ENCODE data around the gene DOC2B.

Gene DOC2B

DNA sequence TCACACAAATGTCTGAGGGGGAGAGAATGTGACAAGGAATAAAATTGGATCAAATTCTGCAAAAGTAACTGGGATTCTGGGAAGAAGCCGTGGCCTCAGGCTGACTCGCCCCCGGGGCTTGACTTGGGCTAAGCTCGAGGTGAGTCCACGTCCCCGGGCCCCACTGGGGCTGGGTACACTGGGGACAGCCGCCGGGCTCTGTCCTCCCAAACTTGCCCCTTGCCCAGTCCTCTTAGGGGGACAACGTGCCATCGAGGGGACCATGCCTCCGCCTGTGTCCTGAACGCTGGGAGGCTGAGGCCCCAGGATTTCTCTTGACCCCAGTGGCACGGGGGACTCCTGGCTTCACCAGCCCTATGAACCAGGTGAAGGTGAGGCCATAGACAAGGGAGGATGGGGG lies 21.1 kb downstream of the DOC2B start:
- DNase-seq: no peak

GRCh38 chr17:159609-160008 lies 21.8 kb downstream of the DOC2B start:
- no peak for DNase-seq

DNA sequence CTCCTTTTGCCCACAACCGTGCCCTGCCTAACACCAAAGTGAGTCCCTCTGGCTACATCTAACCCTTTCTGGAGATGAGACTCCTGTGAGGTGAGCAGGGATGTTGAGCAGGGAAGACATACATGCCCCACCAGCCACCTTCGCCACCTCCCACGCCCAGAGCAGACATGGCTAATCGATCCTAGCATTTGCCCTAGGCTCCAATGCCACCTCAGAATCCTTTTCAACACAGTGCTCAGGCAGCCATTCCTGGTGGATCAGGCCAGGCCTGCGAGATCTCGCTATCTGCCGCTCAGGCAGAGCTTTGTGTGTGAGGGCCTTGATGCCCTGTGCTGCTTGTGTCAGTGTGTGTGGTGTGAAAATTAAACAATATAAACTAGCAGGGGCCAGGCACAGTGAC lies 23.1 kb downstream of the DOC2B start:
- no peak for DNase-seq

DNA sequence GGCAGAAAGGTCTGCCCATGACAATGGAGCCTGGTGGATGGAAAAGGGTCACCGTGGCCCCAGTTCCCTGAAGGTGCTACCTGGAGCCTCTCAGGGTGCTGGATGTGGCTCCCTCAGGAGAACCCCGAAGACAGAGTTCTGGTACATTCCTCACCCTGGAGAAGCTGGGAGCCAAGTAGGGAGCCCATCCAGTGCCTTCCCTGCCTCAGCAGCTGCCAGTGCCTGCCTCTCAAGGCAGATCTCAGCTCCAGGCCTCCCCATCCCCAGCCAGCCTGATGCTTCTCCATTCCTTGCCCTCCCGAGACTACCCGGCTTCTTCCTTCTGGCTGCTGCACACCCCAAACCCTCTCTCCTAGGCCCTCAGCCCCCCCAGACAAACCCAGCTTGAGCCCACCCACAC lies 23.5 kb downstream of the DOC2B start:
- no peak for DNase-seq

DNA sequence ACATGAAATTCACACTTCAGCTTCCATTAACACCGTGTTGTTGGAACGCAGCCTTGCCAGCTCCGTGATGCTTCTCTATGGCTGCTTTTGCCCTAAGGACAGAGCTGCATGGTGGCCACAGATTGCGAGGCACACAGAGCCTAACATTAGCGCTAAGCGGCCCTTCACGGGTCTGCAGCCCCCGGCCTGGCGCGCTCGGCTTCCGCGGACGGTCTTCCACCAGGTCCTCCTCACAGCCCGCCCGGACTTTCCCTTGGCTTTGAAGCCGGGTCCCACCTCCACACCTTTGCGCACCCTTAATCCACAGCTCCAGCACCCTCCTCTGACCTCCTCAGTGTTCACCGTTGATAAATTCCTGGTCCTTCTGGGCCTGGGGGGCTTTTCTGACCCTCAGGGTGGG lies 24.5 kb downstream of the DOC2B start:
- no peak for DNase-seq

GRCh38 chr17:156094-156621 lies 25.3 kb downstream of the DOC2B start:
- DNase-seq: no peak

GRCh38 chr17:155576-155975 lies 25.9 kb downstream of the DOC2B start:
- no peak for DNase-seq

DNA sequence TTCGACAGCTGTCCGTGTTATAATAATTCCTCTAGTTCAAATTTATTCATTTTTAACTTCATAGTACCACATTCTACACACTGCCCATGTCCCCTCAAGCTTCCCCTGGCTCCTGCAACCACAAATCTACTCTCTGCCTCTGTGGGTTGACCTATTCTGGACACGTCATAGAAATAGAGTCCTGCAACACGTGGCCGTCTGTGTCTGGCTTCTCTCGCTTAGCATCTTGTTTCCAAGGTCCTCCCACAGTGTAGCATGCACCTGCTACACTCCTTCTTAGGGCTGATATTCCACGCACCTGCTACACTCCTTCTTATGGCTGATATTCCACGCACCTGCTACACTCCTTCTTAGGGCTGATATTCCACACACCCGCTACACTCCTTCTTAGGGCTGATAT lies 27.6 kb downstream of the DOC2B start:
- DNase-seq: no peak

DNA sequence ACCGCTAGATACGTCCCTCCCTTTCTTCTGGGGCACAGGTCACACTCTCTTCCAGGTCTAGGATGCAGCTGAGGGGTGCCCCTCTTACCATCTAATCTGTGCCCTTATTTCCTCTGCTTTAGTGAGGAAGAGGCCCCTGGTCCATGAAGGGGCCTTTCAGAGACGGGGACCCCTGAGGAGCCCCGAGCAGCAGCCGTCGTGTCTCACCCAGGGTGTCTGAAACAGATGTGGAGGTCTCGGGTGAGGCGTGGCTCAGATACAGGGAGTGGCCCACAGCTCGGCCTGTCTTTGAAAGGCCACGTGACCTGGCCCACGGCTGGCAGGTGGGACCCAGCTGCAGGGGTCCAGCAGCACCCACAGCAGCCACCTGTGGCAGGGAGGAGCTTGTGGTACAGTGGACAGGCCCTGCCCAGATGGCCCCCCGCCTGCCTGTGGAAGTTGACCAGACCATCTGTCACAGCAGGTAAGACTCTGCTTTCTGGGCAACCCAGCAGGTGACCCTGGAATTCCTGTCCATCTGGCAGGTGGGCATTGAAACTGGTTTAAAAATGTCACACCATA lies 28.5 kb downstream of the DOC2B start:
- DNase-seq: no peak

DNA sequence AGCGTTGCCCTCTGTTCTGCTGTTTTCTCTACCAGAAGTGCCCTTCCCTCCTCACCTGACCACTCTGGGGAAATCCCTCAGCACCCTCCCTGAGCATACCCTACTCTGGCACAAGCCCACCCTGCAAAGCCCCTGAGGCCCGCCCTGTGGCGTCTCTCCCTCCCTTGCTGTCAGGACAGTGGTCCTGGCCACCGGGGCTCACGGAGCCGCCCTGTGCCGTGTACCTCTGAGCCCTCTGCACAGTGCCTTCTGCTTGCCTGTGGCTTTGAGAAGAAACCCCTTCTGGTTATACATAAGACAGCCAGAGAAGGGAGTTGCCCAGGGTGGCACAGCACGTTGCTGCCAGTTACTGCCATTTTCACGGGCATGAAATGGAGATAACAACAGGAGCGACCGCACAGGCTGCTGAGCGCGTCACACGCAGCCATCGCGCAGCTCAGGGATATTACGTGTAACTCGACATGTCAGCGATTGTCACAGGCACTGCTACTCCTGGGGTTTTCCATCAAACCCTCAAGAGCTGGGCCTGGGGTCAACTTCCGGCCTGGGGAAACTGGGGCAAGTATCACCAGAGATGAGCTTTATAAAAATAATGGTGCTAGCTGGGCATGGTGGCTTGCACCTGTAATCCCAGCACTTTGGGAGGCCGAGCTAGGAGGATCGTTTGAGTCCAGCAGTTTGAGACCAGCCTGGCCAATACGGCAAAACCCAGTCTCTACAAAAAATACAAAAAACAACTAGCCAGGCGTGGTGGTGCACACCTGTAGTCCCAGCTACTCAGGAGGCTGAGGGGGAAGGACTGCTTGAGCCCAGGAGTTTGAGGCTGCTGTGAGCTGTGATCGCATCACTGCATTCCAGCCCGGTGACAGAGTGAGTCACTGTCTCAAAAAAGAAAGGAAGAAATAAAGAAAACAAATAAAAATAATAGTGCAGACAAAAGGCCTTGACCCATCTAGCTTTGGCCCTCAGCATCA lies 29.3 kb downstream of the DOC2B start:
- no peak for DNase-seq

DNA sequence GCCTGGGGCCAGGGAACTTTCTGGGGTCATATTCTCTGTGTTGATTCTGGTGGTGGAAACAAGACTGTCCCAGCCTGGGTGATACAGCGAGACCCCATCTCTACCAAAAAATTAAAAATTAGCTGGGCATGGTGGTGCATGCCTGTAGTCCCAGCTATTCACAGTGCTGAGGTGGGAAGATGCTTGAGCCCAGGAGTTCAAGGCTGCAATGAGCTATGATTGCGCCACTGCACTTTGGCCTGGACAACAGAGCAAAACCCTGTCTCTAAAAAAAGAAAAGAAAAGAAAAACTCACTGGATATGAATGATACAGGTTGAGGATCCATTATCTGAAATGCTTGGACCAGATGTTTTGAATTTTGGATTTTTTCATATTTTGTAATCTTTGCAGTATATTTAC lies 30.4 kb downstream of the DOC2B start:
- no peak for DNase-seq

DNA sequence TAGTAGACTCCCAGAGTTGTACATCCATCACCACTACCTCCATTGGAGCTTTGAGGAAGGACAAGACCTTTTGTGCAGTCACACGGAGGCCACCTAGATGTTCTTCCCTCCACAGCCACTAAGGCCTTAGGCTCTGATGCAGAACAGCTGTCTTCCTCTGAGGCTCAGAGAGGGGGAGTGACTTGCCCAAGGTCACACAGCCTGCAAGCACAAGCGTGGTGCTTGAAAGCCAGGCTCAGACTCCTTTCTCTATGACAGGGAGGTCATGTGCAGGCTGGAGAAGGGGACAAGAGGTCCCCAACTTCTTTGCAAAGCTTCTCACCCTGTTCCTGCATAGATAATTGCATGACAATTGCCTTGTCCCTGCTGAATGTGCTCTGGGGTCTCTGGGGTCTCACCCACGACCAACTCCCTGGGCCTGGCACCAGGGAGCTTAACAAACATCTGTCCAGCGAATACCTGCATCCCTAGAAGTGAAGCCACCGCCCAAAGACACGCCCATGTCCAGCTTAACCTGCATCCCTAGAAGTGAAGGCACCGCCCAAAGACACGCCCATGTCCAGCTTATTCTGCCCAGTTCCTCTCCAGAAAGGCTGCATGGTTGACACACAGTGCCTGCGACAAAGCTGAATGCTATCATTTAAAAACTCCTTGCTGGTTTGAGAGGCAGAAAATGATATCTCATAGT lies 31.4 kb downstream of the DOC2B start:
- DNase-seq: no peak

GRCh38 chr17:149231-149630 lies 32.2 kb downstream of the DOC2B start:
- no peak for DNase-seq

DNA sequence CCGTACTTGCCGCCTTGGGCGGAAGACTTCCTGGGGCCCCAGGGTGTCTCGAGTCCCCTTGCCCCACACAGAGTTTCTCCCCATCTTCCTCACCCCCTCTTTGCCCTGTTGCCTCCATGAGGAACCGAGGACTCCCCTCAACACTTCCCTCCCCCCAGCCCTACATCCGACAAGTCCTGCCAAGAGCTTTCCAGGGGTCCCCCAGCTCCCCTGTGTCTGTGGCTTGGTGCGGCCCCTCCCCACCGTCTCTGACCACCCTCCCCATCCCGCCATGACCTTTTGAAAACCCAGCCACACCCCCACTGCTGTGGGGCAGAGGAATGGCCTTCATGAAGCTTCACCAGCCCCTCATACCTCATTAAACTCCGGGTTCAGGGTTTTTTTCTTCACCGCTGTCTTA lies 32.7 kb downstream of the DOC2B start:
- DNase-seq: no peak

- DNase-seq: no peak
Measured at GRCh38 chr17:147796-148740, 33.4 kb downstream of the DOC2B start.

- no peak for DNase-seq
Measured at GRCh38 chr17:146983-147761, 34.3 kb downstream of the DOC2B start.

GRCh38 chr17:146546-146945 lies 34.9 kb downstream of the DOC2B start:
- no peak for DNase-seq

- no peak for DNase-seq
Measured at GRCh38 chr17:145671-146541, 35.5 kb downstream of the DOC2B start.

DNA sequence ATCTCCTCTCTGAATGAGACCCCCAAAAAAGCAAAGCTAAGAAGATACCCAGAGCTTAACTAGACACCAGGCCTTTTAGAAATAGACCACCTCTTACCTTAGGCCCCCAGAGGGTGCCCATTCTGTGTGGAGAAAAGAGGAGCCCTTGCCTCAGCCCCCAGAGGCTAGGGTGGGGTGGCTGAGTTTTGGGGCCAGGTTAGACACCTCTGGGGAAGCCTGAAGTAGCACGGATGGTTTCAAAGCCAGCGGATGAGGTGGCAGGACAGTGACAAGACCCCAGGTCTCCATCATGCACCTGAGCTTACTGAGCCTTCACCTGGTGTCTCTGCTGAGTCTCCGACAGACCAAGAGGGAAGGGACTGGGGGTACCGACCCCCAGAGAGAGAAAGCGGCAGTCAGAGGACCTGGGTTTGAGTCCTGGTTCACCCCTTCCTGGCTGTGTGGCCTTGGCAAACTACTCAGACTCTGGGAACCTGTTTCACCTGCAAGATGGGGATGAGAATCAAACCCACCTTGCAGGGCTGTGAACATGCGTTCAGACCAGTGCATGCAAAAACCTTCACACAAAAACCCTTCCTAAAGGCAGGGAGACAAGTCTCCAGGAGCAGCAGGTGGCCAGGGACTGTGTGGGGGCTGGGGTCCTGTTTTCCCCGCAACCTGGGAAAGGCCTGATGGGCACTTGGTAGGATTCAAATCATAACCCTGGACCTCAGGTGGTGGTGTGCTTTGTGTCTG lies 36.3 kb downstream of the DOC2B start:
- no peak for DNase-seq

DNA sequence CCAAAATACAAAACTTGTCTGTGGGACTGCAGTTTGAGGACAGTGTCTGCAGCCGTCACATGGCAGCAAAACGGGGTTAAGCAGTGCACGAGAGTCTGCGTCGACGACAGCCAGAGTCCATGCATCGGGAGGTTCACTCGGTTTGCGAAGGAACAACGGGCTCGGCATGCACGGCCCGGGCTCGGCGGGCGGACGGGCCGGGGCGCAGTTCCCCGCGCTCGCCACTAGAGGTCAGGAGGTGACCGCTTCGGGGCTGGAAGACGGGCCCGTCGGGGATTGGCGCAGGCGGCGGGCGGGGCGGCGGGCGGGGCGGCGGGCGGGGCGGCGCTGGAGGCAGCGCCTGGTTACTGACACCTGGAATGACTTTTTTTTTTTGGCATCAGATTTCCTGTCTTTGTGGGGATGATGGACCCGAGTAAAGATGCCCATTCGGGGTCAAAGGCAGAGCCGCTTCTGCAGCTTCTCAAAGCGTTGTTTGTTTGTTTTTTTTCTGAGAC lies 37.6 kb downstream of the DOC2B start:
- DNase-seq: peak; percentile 72 to 86 (median 84)
